Colonic mucosa (tissue), 4 donors: Measurements from ENCODE around the gene BDH1. TPM values are rescaled to one million over a fixed set of nuclear protein-coding genes. Genes with fewer than 3 reads are reported as not detected.
"Not testable (repeated sequence)": the region's sequence is repeated elsewhere in the genome, so short reads cannot be mapped to it uniquely, and the experiment has no call there.

ENCODE experiments used
- DNase-seq: peaks from one replicate; pipeline ENCODE4 v3.0.0-alpha.2; 2020
- H3K27ac ChIP-seq: fragments of 200-600 bp; one replicate; pipeline ENCODE4 v1.8.0; 2021
- H3K27me3 ChIP-seq: fragments of 200-600 bp; one replicate; pipeline ENCODE4 v1.8.0; 2021
- H3K36me3 ChIP-seq: fragments of 200-600 bp; one replicate; pipeline ENCODE4 v1.8.0; 2021
- H3K4me1 ChIP-seq: fragments of 200-600 bp; one replicate; pipeline ENCODE4 v1.8.0; 2021; ENCODE audit warnings: mild to moderate bottlenecking
- H3K4me3 ChIP-seq: fragments of 200-600 bp; one replicate; pipeline ENCODE4 v1.8.0; 2021
- H3K9ac ChIP-seq, 2 donors: one replicate each; pipeline ENCODE4 v1.7.0; 2013; ENCODE audit warnings: control low read depth in 2 of 2, low read depth in 2 of 2, low read length in 2 of 2
- H3K9me3 ChIP-seq: fragments of 200-600 bp; one replicate; pipeline ENCODE4 v1.8.0; 2021
- CTCF ChIP-seq: fragments of 200-600 bp; IDR thresholded peaks from one replicate; pipeline ENCODE4 v1.8.0; 2022; ENCODE audit warnings: antibody characterized with exemption, mild to moderate bottlenecking
- intact Hi-C: fragments of 100-400 bp; cut with DNase I; formaldehyde crosslinking; loops from one replicate; pipeline ENCODE4 v1.14.1; 2022
- total RNA-seq, 2 donors: library from RNA; stranded (reverse); fragmentation: NEBNext Ultra II Directional in 1 of 2; extraction: Animal tissue kit (Norgen Biotek cat#: 25700) in 1 of 2; gene quantifications; one replicate each; pipeline ENCODE4 v1.2.1, GENCODE V29; 2021
- donor health status: healthy.
- donor health status: DM: no; HTN: no; CAD: no.
- donor health status: DM: no; HTN: no; CAD: no.

Gene BDH1
- total RNA-seq, 2 donors from 2014 or later = 154 to 180 TPM

- no peak overlapping the region for H3K9ac ChIP-seq
- DNase-seq = no peak
- intact Hi-C loops = no loop called here
- no peak overlapping the region for H3K27ac ChIP-seq
- TF ChIP-seq CTCF = no peak
- H3K36me3 ChIP-seq = no peaks in the 10 kb centered on the region
- no peaks in the 10 kb centered on the region for H3K9me3 ChIP-seq
- H3K4me3 ChIP-seq = no peak overlapping the region
- no peaks in the 10 kb centered on the region for H3K4me1 ChIP-seq
- H3K27me3 ChIP-seq = no peaks in the 10 kb centered on the region
Observed at GRCh38 chr3:197567904-197568681, 12.3 kb upstream of the BDH1 start.

- H3K9ac ChIP-seq, H3K4me1 ChIP-seq, H3K4me3 ChIP-seq, intact Hi-C loops, H3K27ac ChIP-seq, H3K9me3 ChIP-seq, H3K27me3 ChIP-seq, DNase-seq, H3K36me3 ChIP-seq: not testable (repeated sequence)
Observed at GRCh38 chr3:197566155-197566554, 10.4 kb upstream of the BDH1 start.

DNA sequence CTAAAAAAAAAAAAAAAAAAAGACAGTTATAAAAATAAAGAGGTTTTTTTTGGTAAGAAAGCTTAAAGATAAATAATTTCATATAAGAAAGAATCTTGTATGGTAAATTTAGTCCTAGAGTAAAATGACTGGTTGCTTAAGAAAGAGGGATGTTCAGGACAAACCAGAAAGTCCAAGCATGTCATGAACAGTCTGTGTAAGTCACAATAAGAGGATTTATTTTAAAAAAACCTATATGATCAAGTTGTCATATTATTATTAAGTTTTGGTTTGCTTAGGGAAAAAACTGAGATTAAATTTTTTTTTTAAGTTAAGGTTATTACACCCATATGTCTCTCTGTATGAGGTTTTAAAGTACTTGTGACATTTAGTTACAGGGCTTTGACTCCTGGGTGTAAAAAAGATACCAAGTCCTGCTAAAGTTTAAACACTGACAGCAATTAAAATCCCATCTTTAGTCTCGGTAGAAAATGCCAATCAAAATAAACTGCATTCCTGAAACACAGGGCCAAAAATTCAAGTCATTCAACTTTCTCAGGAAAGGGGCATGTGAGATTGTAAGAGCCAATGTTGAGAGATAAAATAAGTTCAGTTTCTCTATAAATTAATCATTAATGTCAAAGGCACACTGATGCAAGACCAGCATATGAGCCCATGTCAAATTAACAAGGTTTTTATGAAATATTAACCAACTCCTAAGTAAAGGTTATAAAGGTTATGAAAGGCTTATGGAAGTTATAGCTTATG lies 8.5 kb upstream of the BDH1 start:
- DNase-seq = no peak
- H3K36me3 ChIP-seq = no peaks in the 10 kb centered on the region
- intact Hi-C loops = no loop called here
- no peaks in the 10 kb centered on the region for H3K4me1 ChIP-seq
- no peaks in the 10 kb centered on the region for H3K27me3 ChIP-seq
- TF ChIP-seq CTCF = no peak
- H3K27ac ChIP-seq = no peak overlapping the region
- H3K9ac ChIP-seq = no peak overlapping the region
- H3K9me3 ChIP-seq = no peaks in the 10 kb centered on the region
- H3K4me3 ChIP-seq = no peak overlapping the region

GRCh38 chr3:197562398-197563251 lies 6.9 kb upstream of the BDH1 start:
- TF ChIP-seq CTCF = no peak
- DNase-seq = no peak
- Histone ChIP-seq H3K27ac (no peak overlapping the region), H3K9me3 (no peaks in the 10 kb centered on the region), H3K27me3 (no peaks in the 10 kb centered on the region), H3K36me3 (no peaks in the 10 kb centered on the region), H3K4me1 (no peaks in the 10 kb centered on the region), H3K4me3 (no peak overlapping the region), H3K9ac (no peak overlapping the region)
- intact Hi-C loops = no loop called here

DNA sequence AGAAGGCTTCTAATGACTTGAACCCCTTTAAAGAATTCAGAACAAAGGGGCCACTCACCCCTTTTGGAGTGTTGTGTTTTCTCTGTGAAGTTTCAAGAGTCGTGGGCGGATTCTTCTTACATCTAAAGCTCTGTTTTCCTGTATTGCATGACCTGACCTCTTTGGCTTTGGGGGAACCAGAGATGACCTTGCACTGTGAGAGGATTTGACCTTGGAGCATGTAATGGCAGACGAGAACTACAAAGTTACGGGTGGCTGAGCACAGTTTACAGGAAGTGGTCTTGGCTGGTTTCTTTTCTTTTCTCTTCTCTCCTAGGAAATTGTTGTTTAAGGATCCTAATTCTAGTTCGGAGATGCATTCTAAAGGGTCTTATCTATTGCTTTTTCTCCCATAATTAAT lies 6.2 kb upstream of the BDH1 start:
- no peak overlapping the region for H3K4me3 ChIP-seq
- H3K27ac ChIP-seq = no peak overlapping the region
- no peak for DNase-seq
- H3K4me1 ChIP-seq = no peaks in the 10 kb centered on the region
- no peak overlapping the region for H3K9ac ChIP-seq
- H3K27me3 ChIP-seq = no peaks in the 10 kb centered on the region
- TF ChIP-seq CTCF = no peak
- H3K36me3 ChIP-seq = no peaks in the 10 kb centered on the region
- H3K9me3 ChIP-seq = no peaks in the 10 kb centered on the region
- intact Hi-C loops = no loop called here
